ENCODE measurements around the gene RAB1A.

DNA sequence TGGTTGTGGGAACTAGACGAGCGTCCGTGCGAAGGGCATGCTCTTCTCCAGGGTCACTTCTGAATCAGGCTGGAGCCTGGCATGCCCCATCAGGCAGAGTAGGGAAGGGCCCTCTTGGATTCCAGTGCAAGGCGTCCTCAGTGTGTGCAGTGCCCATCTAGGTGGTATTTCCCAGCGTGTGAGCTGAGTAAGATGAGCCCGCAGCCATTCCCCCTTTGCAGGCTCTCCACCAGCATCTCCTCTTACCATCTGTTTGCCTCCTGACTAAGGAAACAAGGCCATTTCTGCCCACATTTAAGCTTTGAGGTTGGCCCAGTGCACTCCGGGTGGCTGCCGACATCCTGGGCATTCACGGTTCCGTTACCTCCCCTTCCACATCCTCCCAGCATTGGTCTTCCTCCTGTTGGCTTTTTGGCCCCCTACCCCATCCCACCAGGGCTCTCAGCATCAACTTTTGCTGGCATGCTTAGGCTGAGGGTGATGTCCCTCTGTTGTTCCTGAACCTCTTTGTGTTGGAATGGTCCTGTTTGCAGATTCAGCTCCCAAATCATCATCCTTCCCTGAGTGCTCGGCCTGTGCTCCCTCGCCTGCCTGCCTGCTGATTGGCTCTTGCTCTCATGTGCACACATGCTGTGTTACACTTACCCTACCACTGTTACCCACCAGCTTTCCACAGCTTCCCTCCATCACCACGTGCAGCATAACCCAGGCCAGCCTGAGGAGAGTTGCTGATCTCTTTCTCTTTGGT lies 61.9 kb downstream of the RAB1A start:
- TF ChIP-seq, protein P1, sequence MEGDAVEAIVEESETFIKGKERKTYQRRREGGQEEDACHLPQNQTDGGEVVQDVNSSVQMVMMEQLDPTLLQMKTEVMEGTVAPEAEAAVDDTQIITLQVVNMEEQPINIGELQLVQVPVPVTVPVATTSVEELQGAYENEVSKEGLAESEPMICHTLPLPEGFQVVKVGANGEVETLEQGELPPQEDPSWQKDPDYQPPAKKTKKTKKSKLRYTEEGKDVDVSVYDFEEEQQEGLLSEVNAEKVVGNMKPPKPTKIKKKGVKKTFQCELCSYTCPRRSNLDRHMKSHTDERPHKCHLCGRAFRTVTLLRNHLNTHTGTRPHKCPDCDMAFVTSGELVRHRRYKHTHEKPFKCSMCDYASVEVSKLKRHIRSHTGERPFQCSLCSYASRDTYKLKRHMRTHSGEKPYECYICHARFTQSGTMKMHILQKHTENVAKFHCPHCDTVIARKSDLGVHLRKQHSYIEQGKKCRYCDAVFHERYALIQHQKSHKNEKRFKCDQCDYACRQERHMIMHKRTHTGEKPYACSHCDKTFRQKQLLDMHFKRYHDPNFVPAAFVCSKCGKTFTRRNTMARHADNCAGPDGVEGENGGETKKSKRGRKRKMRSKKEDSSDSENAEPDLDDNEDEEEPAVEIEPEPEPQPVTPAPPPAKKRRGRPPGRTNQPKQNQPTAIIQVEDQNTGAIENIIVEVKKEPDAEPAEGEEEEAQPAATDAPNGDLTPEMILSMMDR (IDR thresholded peaks at IDR 0.05), result no peak
- TF ChIP-seq POLR2A (IDR thresholded peaks at IDR 0.05), result no peak

All from uterus (tissue), 2 donors.